Embryonic facial prominence (tissue), 1 donor: Measurements from ENCODE around the gene ATP11B.

Source experiments
- DNase-seq: peaks from one replicate; pipeline ENCODE4 v3.0.0-alpha.2; 2016; ENCODE audit errors: extremely low spot score

The ATP11B gene

DNA sequence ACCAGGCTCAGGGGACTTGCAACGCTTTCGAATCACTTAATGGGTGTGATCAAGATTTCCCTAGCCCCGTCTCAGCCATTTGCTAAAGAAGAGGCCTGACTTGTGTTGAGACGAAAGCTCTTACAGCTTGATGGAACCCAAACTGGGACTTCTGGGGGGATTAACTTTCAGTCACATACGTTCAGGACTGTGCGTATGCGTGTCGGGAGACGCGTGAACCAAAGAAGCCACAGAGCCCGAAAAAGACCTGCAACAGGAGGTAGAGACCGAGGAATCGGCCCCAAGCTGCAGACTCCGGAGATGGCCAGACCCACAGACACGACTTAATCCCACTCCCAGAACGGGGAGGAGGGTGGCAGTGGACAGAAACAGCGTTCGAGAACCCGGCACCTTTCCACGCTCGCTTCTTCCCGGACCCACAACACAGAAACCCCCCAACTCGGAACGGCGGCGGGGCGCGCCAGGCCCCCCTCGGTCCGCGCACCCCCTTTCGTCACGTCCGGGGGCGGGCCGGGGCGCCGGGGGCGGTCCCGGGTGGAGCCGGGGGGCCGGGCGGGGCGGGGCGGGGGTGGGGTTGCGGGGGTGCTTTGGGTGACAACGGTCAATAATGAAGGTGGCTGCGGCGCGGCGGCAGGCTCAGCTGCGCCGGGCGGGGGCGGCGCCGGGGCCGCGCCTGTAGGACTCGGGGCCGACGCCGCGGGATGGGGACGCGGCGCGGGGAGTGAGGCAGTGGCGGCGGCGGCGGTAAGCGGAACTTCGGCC is at the start of gene ATP11B:
TSS of gene ATP11B (plus strand) at position 604 of the 762 bp plus-strand sequence. CDS start 256 bp downstream, outside the sequence.
- peak; percentile 40 for DNase-seq

DNA sequence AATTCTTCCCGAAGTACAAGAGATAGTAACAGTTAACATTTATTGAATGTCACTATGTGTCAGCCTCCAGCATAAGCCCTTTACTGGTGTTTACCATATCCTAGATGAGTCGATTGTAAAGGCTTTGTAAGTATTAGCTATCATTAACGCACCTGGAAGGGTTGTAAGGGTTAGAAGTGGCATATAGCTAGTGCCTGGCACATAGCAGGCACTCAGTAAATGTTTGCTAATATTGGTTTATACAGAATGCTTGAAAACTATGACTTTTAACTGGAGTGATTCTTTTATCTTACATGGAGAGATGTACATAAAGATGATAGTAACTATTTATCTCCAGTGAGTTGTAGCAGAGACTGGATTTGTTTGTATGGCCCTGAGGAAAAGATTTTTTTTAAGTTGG is 46.3 kb upstream of the ATP11B start:
- no peak for DNase-seq

GRCh38 chr3:182755308-182755707 is 38.0 kb upstream of the ATP11B start:
- DNase-seq, result no peak

DNA sequence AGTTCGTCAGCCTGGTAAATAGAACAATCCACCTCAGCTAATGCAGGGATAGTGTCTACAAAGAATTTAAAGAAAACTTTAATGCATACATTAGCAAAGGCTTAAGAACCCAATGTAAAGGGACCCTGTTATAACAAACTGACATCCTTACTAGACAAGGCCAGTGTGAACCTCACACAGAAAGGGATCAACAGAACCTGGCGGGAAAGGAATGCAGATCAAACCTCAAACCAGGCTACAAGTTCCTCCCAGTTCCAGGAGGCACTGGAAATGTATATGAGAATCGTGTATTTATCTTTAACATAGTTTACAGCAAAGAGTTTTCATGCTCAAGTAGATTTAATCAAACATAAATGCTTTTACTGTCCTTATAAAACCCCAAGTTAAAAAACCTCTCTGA is 37.6 kb upstream of the ATP11B start:
- DNase-seq, result no peak

GRCh38 chr3:182760576-182761164 is 32.6 kb upstream of the ATP11B start:
- no peak for DNase-seq

- no peak for DNase-seq
Observed at GRCh38 chr3:182763896-182764295, 29.4 kb upstream of the ATP11B start.

- no peak for DNase-seq
Observed at GRCh38 chr3:182765287-182765686, 28.0 kb upstream of the ATP11B start.

DNA sequence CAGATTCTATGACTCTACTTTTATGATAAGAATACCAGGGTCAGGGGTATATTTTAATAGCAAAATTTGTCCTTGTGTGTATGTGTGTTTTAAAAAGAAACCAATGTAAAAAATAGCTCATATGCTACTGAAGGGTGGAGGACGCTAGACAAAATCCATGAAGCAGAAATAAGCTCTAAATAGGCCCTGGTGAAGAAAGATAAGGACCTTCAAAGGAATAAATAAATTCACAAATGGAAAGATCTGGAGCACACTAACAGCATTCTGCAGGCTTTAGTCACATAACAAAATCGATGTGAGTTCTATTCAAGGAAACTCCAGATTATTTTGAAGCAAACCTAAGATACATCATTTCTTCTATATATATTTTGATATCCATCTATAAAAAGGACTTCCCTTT is 27.2 kb upstream of the ATP11B start:
- no peak for DNase-seq

GRCh38 chr3:182768413-182768812 is 24.9 kb upstream of the ATP11B start:
- no peak for DNase-seq

- no peak for DNase-seq
Observed at GRCh38 chr3:182769673-182770072, 23.6 kb upstream of the ATP11B start.

GRCh38 chr3:182782149-182782548 is 11.2 kb upstream of the ATP11B start:
- no peak for DNase-seq

DNA sequence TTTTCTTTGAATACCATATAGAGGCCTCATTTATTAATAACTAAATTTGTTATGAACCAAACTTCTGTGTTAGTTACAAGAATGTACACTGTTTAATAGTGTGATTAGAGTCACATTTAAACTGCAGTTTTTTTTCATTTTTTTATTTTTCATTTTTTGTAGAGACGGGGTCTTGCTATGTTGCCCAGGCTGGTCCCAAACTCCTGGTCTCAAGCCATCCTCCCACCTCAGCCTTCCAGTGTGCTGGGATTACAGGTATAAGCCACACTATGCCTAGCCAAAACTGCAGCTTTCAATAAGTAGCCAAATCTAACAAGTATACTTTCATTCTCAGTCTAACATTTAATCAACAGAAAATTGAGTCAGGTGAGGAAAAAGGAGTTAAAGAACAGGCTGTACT is 10.2 kb upstream of the ATP11B start:
- DNase-seq, result no peak

- DNase-seq, result no peak
Observed at GRCh38 chr3:182784542-182784941, 8.8 kb upstream of the ATP11B start.

- no peak for DNase-seq
Observed at GRCh38 chr3:182785142-182785541, 8.2 kb upstream of the ATP11B start.

DNA sequence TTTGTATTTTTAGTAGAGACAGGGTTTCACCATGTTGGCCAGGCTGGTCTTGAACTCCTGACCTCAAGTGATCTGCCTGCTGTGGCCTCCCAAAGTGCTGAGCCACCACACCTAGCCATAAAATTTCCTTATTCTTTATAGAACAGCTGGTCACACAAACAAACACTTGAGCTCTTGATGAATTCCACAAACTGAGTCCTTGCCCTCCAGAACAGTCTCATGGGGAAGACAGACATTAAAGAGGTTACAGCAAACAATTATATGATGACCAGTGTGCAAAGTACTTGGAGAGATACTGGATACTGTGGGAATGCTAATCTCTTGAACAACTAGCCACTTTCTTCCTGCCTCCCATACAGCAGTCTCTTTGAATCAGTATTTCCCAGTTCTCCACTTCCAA is 7.5 kb upstream of the ATP11B start:
- DNase-seq, result no peak

DNA sequence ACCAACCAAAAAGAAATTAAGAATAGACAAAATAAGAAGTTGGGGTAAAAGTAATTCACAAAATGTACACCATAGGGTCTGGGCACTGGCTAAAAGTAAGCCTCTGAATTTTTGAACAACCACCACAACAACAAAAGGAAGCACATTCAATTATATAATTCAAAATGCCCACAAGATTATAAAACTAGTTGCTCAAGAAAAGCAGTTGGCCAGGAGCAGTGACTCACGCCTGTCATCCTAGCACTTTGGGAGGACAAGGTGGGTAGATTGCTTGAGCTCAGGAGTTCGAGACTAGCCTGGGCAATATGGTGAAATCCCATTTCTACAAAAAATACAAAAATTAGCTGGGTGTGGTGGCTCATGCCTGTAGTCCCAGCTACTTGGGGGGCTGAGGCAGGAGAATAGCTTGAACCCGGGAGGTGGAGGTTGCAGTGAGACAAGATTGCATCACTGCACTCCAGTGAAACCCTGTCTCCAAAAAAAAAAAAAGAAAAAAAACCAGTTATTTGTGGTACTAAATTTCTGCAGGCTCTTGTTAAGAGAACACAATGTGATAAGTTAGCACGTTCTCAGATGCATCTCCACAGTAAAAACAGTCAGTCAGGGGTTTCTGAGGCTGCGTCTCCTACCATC is 6.6 kb upstream of the ATP11B start:
- DNase-seq, result no peak

DNA sequence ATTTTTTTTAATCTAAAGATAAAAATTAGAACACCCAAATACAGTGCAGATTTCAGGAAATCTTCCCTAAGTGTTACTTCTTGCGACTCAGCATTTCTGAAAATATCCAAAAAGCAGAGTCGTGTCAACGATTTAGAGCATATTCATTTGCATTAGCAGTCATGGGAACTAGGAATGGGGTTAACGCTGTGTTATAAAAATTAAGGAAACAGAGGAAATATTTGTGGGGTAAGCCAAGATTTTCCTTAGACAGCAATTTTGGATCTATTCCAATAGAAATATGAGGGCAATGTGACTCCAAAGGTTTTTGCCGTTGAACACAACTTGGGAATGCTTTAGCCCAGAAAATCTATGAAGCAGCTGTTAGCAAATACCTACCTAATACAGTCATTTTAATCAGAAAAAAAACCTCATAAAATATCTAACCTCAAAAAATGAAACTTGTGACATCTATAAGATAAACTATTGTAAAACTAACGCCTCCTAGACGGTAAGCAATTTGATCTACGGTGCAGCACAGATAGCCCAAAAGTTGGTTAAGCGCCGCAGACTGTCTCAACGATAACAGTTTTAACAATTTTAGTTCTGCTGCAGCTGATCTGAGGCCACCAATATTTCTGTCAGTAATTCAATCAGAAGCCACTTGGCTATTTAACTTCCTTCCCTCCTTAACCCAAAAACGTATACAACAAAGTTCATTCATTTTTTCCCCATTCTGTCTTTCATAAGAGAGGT is 5.8 kb upstream of the ATP11B start:
- DNase-seq, result no peak

DNA sequence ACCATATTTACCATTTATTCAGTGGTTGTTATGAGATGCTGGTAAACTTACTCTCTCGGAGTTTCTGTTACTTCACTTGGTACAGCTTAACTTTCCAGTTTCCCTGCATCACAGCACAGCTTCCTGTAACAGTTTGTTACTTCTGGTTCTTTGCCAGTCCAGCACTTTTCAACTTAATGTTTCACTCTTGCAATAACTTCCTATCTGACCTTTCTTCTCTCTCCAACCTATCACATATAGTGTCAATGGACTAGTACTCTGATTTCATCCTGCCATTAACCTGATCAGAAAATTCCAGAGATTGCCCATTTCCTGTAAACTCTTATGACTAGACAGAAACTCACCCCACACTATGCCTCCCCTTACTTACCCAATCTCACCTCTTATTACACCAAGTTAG is 3.9 kb upstream of the ATP11B start:
- no peak for DNase-seq

GRCh38 chr3:182790612-182791011 is 2.7 kb upstream of the ATP11B start:
- DNase-seq, result no peak

DNA sequence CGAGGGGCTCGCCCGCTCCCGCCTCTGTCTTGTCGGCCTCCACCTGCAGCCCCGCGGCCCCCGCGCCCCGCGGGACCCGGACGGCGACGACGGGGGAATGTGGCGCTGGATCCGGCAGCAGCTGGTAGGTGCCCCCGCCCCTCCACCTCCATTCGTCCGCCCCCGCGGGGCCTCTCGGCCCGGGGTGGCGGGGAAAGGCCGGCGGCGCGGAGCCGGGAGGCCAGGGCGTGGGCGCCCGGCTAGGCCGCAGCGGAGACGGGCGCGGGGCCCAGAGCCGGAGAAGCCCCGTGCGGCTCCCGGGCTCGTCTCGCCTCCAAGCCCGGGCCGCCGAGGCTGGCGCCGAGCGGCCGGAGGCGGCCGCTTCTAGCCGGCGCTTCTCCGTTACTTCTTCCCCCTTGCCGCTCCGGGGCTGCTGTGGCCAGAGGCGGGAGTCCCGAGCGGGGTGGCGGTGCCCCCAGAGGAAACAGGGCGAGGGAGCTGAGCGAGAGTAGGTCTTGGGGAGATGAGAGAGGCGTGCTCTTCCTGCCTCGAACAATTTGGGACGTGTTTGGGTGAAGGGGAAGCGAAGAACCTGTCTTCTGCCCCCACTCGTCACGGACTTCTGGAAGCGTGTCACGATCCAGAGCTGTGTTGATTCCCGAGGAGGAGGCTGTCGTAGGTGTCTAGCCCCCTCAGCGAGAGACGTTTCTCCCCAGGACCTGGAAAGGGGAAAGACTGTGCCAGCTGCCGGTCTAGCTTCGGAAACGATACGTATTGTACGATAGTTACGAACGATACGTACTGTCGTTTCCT is 555 bp downstream of the ATP11B start:
- no peak for DNase-seq
